Esophagus squamous epithelium (tissue), 4 donors: ENCODE data around the gene MPST.

Experiments used
- CTCF ChIP-seq, 6 experiments: fragments of 450-650 bp in 4 of 6; fragments of 200-600 bp in 2 of 6; sonication (generic) in 2 of 6; IDR thresholded peaks; one replicate each; pipeline ENCODE4 v1.5.1; 2016 to 2019; ENCODE audit warnings: antibody characterized with exemption in 6 of 6, mild to moderate bottlenecking in 4 of 6, moderate library complexity in 4 of 6
- POLR2A ChIP-seq, 4 donors: fragments of 450-650 bp; IDR thresholded peaks; one replicate each; pipeline ENCODE4 v1.6.1; 2017; ENCODE audit warnings: antibody characterized with exemption in 4 of 4, mild to moderate bottlenecking in 4 of 4, moderate library complexity in 3 of 4

GRCh38 chr22:37037669-37038068 is 18.1 kb downstream of the MPST start:
- TF ChIP-seq CTCF (IDR thresholded peaks at IDR 0.05) (no peak), POLR2A (IDR thresholded peaks at IDR 0.05) (no peak)
